ENCODE results near the gene SUPT6H. TPM values are rescaled to one million over a fixed set of nuclear protein-coding genes. Genes with fewer than 3 reads are reported as not detected.
A peak's percentile ranks its signal among the peaks of the same experiment; 100 is the strongest.

The SUPT6H gene
- total and polyA plus RNA-seq, 2 of the 8 experiments (the other 6 are each of a cell fraction or from before 2014, with no cell fraction given), result 32.0 to 59.9 TPM

- H3K27me3 ChIP-seq (replicated peaks in 1 of 4; ENCODE audit: control insufficient read depth in 3 of 4, extremely low read depth in 1 of 4, insufficient read depth in 3 of 4, low read length in 3 of 4), result no peaks in the 10 kb centered on the region
- peaks cover 10 to 33% (median 29%) of the 10 kb centered on the region in 4 experiments for H3K36me3 ChIP-seq (ENCODE audit: control insufficient read depth in 2 of 4, insufficient read depth in 4 of 4, low read length in 3 of 4)
- H3K4me2 ChIP-seq (ENCODE audit: insufficient read depth in 1 of 2, low read depth in 2 of 2, low read length in 2 of 2), result peak overlapping the region in 1 of 2 experiments; percentile 89; a peak in 1 of 4 replicates
- H4K5ac ChIP-seq (ENCODE audit: insufficient read length, low read depth, low read length), result no peak overlapping the region
- peak overlapping the region in 1 of 4 experiments; percentile 84; a peak in 1 of 8 replicates for H3K4me3 ChIP-seq (ENCODE audit: extremely low read depth in 1 of 4, insufficient read depth in 2 of 4, low read depth in 3 of 4, low read length in 4 of 4)
- H4K91ac ChIP-seq (replicated peaks; ENCODE audit: insufficient read length, low read length), result no peak overlapping the region
- peaks cover 4% of the 10 kb centered on the region for H3K79me1 ChIP-seq (ENCODE audit: low read depth, low read length)
- H3K4me1 ChIP-seq (replicated peaks in 1 of 4; ENCODE audit: control insufficient read depth in 3 of 4, insufficient read depth in 4 of 4, low read length in 3 of 4), result 0 out of 7 replicates have a peak, but pooled peaks cover 0 to 2% (median under 1%) of the 10 kb centered on the region in 4 experiments
- no peak overlapping the region for H3K27ac ChIP-seq (ENCODE audit: low read depth, low read length)
- no peak overlapping the region for H4K8ac ChIP-seq (ENCODE audit: extremely low read depth, insufficient read depth, low read length)
- peak overlapping the region in 1 of 4 experiments; percentile 31; a peak in 2 of 7 replicates for H3K9ac ChIP-seq (replicated peaks in 1 of 4; ENCODE audit: extremely low read depth in 1 of 4, low read depth in 3 of 4, low read length in 3 of 4)
- H2AK5ac ChIP-seq (ENCODE audit: low read depth, low read length), result peak overlapping the region; percentile 46; the same call in 1 of the 2 replicates
- H3K4ac ChIP-seq (replicated peaks; ENCODE audit: insufficient read length, low read depth, low read length), result peak overlapping the region; percentile 10
- POLR2A ChIA-PET (ENCODE audit: partially characterized antibody), result interaction anchor here (0.8 to 4.7 kb wide), 14 partner anchors 9 to 78 kb away, joined by 3 to 55 read pairs (median 5); partner anchors contain the start of genes ALDOC, PROCA1, SDF2 and SUPT6H
- no peaks in the 10 kb centered on the region for H3K9me3 ChIP-seq (ENCODE audit: insufficient read depth in 2 of 2, low read depth in 1 of 2, low read length in 1 of 2)
- FAIRE-seq (no peak), DNase-seq (ENCODE audit: low read depth in 1 of 2, low spot score in 2 of 2) (no peak)
- peak overlapping the region; percentile 82; the same call in 1 of the 2 replicates for H2BK5ac ChIP-seq (ENCODE audit: low read depth, low read length)
- H4K20me1 ChIP-seq (replicated peaks in 1 of 2; ENCODE audit: control insufficient read depth in 1 of 2, insufficient read depth in 2 of 2, low read length in 2 of 2), result peaks cover 0 to 7% of the 10 kb centered on the region in 2 experiments
- H2AFZ ChIP-seq (ENCODE audit: low read length), result no peak overlapping the region
- H2BK120ac ChIP-seq (replicated peaks; ENCODE audit: low read depth, low read length), result no peak overlapping the region
- peak overlapping the region; percentile 87 for H2BK12ac ChIP-seq (ENCODE audit: low read depth, low read length)
- H3K14ac ChIP-seq (ENCODE audit: insufficient read length), result no peak overlapping the region
- CTCF ChIA-PET (ENCODE audit: partially characterized antibody), result interaction anchor here (0.8 to 7.9 kb wide), 16 partner anchors 10 to 307 kb away, joined by 3 to 54 read pairs (median 4); partner anchors contain the start of genes SDF2 and SUPT6H
- H2BK15ac ChIP-seq (ENCODE audit: low read length), result peak overlapping the region; percentile 83; the same call in 1 of the 2 replicates
- H2BK20ac ChIP-seq (ENCODE audit: low read length), result no peak overlapping the region
- H3K79me2 ChIP-seq (ENCODE audit: control insufficient read depth in 1 of 2, insufficient read depth in 2 of 2, low read length in 2 of 2), result peaks cover 3 to 27% of the 10 kb centered on the region in 2 experiments; a peak in 3 of 4 replicates
- H3K18ac ChIP-seq (ENCODE audit: extremely low read depth, low read length), result no peak overlapping the region
- no peak overlapping the region for H3K23ac ChIP-seq (ENCODE audit: insufficient read length)
- 89% methylated on average over 12 of the region's 12 CpGs; no CpG with 5 or more reads in 1 of the 2 experiments for WGBS, 2 experiments (ENCODE audit: extremely low coverage in 1 of 2, insufficient coverage in 1 of 2, insufficient read length in 1 of 2, insufficient replicate concordance in 2 of 2, low coverage in 1 of 2, low lambda C conversion rate in 2 of 2, missing lambda C conversion rate in 1 of 2)
- H3K56ac ChIP-seq (replicated peaks; ENCODE audit: insufficient read length, low read depth, low read length), result no peak overlapping the region
- H3K23me2 ChIP-seq (ENCODE audit: low read depth, low read length), result peaks cover 5% of the 10 kb centered on the region; the same call in 1 of the 2 replicates
- TF ChIP-seq MAX (IDR thresholded peaks at IDR 0.05), result no peak
- TF ChIP-seq KDM1A (IDR thresholded peaks at IDR 0.05; ENCODE audit: borderline replicate concordance, low read length), result no peak
- TF ChIP-seq CTBP2 (IDR thresholded peaks at IDR 0.05; ENCODE audit: borderline replicate concordance, insufficient read depth, insufficient read length, low read length), result no peak
- TF ChIP-seq ZNF274 (IDR thresholded peaks at IDR 0.05; ENCODE audit: borderline replicate concordance, extremely low read depth, low read length), result no peak
- no peak for TF ChIP-seq TBP (IDR thresholded peaks at IDR 0.05; ENCODE audit: low read depth, low read length)
- no peak for TF ChIP-seq CEBPB (IDR thresholded peaks at IDR 0.05; ENCODE audit: low read depth, low read length)
- TF ChIP-seq RXRA (IDR thresholded peaks at IDR 0.05; ENCODE audit: insufficient read depth, low read depth, low read length), result no peak
- no peak for TF ChIP-seq TAF7 (optimal IDR thresholded peaks at IDR 0.05; ENCODE audit: borderline replicate concordance, low read depth, low read length)
- TF ChIP-seq SAP30 (IDR thresholded peaks at IDR 0.05; ENCODE audit: insufficient read depth, insufficient replicate concordance, low read length), result no peak
- no peak for TF ChIP-seq POLR2AphosphoS5 (IDR thresholded peaks at IDR 0.05; ENCODE audit: low read depth, low read length)
These were observed 15.8 kb upstream of the SUPT6H start for GRCh38 chr17:28646039-28646754.

Data from H1 (cell line).